WERI-Rb-1 (cell line): ENCODE results near the gene STK4.

Source experiments
- DNase-seq: peaks from one replicate; pipeline ENCODE4 v3.0.0-alpha.2; 2020
- H3K27ac ChIP-seq: fragments of 250-450 bp; sonication (Bioruptor Pico); 2 replicates; pipeline ENCODE4 v1.5.1; 2020; ENCODE audit warnings: mild to moderate bottlenecking, moderate library complexity
- H3K27me3 ChIP-seq: fragments of 250-450 bp; sonication (Bioruptor Pico); 2 replicates; pipeline ENCODE4 v1.5.1; 2021; ENCODE audit warnings: mild to moderate bottlenecking, low read depth, moderate library complexity; ENCODE audit not compliant: insufficient read depth, severe bottlenecking
- H3K36me3 ChIP-seq: fragments of 250-450 bp; sonication (Bioruptor Pico); 2 replicates; pipeline ENCODE4 v1.5.1; 2020; ENCODE audit warnings: mild to moderate bottlenecking, moderate library complexity
- H3K4me3 ChIP-seq: 2 replicates; pipeline ENCODE4 v1.5.1; 2011; ENCODE audit warnings: low read depth, mild to moderate bottlenecking, control low read depth, low read length
- H3K9me3 ChIP-seq: fragments of 250-450 bp; sonication (Bioruptor Pico); 2 replicates; pipeline ENCODE4 v1.5.1; 2021; ENCODE audit warnings: mild to moderate bottlenecking, moderate library complexity; ENCODE audit not compliant: severe bottlenecking
- TF ChIP-seq, protein P1 (sequence below): IDR thresholded peaks from 2 replicates; pipeline ENCODE4 v1.5.1; 2011; ENCODE audit warnings: low read depth, mild to moderate bottlenecking, control low read depth, inconsistent platforms, low read length

The STK4 gene

GRCh38 chr20:45069261-45069660 is 102.9 kb downstream of the STK4 start:
- Histone ChIP-seq H3K4me3 (no peak overlapping the region), H3K27me3 (no peaks in the 10 kb centered on the region), H3K36me3 (no peaks in the 10 kb centered on the region), H3K9me3 (no peaks in the 10 kb centered on the region), H3K27ac (no peak overlapping the region)
- no peak for DNase-seq
- TF ChIP-seq, protein P1, sequence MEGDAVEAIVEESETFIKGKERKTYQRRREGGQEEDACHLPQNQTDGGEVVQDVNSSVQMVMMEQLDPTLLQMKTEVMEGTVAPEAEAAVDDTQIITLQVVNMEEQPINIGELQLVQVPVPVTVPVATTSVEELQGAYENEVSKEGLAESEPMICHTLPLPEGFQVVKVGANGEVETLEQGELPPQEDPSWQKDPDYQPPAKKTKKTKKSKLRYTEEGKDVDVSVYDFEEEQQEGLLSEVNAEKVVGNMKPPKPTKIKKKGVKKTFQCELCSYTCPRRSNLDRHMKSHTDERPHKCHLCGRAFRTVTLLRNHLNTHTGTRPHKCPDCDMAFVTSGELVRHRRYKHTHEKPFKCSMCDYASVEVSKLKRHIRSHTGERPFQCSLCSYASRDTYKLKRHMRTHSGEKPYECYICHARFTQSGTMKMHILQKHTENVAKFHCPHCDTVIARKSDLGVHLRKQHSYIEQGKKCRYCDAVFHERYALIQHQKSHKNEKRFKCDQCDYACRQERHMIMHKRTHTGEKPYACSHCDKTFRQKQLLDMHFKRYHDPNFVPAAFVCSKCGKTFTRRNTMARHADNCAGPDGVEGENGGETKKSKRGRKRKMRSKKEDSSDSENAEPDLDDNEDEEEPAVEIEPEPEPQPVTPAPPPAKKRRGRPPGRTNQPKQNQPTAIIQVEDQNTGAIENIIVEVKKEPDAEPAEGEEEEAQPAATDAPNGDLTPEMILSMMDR, result no peak

DNA sequence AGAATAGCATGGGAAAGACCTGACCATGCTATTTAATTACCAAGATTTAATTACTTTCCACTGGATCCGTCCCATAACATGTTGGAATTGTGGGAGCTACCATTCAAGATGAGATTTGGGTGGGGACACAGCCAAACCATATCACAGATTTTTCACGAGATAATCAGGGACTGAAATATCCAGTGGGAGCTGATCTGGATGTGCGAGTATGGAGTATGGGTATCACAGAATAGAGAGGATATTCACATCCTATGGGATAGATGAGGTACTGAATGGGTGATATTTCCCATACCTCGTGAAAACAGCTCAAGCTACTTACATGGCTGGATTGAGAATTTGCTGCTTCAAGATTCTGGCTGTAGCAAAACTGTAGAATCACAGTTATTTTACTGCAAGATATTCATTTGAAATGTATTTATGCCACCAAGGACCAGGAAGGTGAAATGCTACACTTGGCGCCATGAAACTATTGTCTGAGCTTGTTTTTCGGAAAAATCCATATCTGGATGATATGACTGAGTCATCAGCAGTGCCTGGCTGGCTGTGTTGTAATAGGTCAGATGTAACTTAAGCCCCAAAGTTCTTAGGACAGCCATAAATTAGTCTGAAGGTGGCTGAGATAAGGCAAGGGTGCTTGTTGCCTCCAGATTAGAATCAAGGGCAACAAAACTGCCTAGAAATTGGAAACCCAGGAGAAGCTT is 104.8 kb downstream of the STK4 start:
- DNase-seq, result no peak
- no peaks in the 10 kb centered on the region; the same call in 1 of the 2 replicates for H3K36me3 ChIP-seq
- H3K9me3 ChIP-seq, result no peaks in the 10 kb centered on the region
- no peak overlapping the region for H3K4me3 ChIP-seq
- no peaks in the 10 kb centered on the region for H3K27me3 ChIP-seq
- TF ChIP-seq, protein P1, result no peak
- H3K27ac ChIP-seq, result no peak overlapping the region

- DNase-seq, result no peak
- Histone ChIP-seq H3K27ac (no peak overlapping the region), H3K36me3 (peaks cover 1% of the 10 kb centered on the region), H3K9me3 (no peaks in the 10 kb centered on the region), H3K4me3 (no peak overlapping the region), H3K27me3 (no peaks in the 10 kb centered on the region)
- TF ChIP-seq, protein P1, result no peak
Observed at GRCh38 chr20:45072066-45072465, 105.8 kb downstream of the STK4 start.

DNA sequence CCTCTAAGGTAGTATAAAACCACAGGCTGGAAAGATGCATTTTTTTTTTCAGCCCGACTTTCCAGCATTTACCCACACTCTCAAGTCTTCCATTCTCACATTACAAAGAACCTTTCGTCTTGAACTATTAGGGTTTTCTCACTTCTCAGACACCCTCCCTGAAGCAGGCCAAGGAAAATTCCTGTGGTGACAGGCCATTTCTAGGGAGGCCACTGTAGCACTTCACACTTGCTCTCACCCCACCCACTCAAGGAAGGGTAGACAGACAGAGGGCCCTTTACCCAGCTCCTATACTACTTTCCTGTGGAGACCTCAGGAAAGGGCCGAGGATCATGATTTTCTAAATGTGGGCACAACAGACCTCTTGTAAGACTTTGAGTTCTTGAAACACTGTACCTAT is 106.9 kb downstream of the STK4 start:
- TF ChIP-seq, protein P1, result no peak
- no peak for DNase-seq
- no peaks in the 10 kb centered on the region for H3K9me3 ChIP-seq
- peaks cover 7% of the 10 kb centered on the region for H3K36me3 ChIP-seq
- H3K27ac ChIP-seq, result no peak overlapping the region
- no peaks in the 10 kb centered on the region for H3K27me3 ChIP-seq
- no peak overlapping the region for H3K4me3 ChIP-seq

DNA sequence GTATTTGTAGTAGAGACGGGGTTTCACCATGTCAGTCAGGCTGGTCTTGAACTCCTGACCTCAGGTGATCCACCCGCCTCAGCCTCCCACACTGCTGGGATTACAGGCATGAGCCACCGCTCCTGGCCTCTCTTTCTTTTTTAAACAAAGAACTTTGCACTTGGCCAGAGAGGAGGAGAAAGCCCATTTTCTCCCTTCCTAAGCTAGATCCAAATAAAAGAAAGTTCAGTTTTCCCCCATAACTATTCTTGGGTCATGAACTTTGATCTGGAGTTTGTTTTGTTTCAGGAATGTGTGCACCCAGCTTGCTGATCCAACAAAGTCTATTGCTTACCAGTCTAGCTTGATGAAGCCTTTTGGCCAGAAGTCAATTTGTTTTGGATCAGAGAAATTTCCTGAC is 111.2 kb downstream of the STK4 start:
- no peak for DNase-seq
- Histone ChIP-seq H3K9me3 (no peaks in the 10 kb centered on the region), H3K27ac (no peak overlapping the region), H3K27me3 (no peaks in the 10 kb centered on the region), H3K36me3 (peaks cover 7% of the 10 kb centered on the region), H3K4me3 (no peak overlapping the region)
- TF ChIP-seq, protein P1, result no peak
